Thyroid gland (tissue), 4 donors: ENCODE measurements around the gene ANKRD65.

Source experiments
- POLR2A ChIP-seq, 2 donors: fragments of 450-650 bp; IDR thresholded peaks; one replicate each; pipeline ENCODE4 v1.6.1; 2017; ENCODE audit warnings: antibody characterized with exemption in 2 of 2, mild to moderate bottlenecking in 2 of 2, moderate library complexity in 1 of 2
- TF ChIP-seq, protein P1 (sequence below), 6 experiments: fragments of 200-600 bp in 3 of 6; fragments of 450-650 bp in 3 of 6; sonication (generic) in 3 of 6; IDR thresholded peaks; one replicate each; pipeline ENCODE4 v1.5.1; 2016 to 2019; ENCODE audit warnings: antibody characterized with exemption in 6 of 6, mild to moderate bottlenecking in 2 of 6, inconsistent platforms in 1 of 6, moderate library complexity in 1 of 6

DNA sequence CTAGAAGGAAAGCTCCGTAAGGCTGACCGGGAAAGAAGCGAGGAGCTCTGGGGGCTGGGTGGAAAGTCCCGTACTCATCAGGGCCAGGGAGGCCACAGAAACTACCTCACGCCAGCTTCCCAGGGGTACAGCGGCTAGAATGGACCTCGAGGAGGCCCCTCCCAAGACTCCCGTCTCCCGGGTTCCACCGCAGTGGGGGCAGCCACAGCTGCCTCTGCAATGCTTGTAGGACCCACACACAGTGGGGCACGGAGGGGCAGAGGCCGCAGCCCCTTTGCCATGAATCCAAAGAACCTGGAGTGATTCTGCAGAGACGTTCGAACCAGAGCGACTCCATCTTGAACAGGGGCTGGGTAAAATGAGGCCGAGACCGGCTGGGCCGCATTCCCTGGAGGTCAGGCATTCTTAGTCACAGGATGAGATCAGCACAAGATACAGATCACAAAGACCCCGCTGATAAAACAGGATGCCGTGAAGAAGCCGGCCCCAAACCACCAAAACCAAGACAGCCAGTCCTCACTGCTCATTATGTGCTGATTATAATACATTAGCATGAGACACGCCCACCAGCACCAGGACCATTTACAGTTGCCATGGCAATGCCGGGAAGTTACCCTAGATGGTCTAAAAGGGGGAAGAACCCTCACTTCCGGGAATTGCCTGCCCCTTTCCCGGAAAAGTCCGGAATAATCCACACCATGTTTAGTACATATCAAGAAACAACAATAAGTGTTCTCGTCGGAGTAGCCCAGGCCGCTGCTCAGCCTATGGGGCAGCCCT, 1.6 kb upstream of the ANKRD65 start:
- TF ChIP-seq, protein P1, sequence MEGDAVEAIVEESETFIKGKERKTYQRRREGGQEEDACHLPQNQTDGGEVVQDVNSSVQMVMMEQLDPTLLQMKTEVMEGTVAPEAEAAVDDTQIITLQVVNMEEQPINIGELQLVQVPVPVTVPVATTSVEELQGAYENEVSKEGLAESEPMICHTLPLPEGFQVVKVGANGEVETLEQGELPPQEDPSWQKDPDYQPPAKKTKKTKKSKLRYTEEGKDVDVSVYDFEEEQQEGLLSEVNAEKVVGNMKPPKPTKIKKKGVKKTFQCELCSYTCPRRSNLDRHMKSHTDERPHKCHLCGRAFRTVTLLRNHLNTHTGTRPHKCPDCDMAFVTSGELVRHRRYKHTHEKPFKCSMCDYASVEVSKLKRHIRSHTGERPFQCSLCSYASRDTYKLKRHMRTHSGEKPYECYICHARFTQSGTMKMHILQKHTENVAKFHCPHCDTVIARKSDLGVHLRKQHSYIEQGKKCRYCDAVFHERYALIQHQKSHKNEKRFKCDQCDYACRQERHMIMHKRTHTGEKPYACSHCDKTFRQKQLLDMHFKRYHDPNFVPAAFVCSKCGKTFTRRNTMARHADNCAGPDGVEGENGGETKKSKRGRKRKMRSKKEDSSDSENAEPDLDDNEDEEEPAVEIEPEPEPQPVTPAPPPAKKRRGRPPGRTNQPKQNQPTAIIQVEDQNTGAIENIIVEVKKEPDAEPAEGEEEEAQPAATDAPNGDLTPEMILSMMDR (IDR thresholded peaks at IDR 0.05) = no peak
- TF ChIP-seq POLR2A (IDR thresholded peaks at IDR 0.05) = no peak
